NCI-H345 treated with DMSO at 0.1 percent for 48 hours (cell line): ENCODE data around the gene OR2F2.

Experiments used
- DNase-seq: peaks from one replicate; lab custom pipeline; 2025; ENCODE audit not compliant: unreplicated experiment; lab: John Stamatoyannopoulos, UW

The OR2F2 gene

GRCh38 chr7:143975617-143976016 lies 40.6 kb downstream of the OR2F2 start:
- DNase-seq = no peak

DNA sequence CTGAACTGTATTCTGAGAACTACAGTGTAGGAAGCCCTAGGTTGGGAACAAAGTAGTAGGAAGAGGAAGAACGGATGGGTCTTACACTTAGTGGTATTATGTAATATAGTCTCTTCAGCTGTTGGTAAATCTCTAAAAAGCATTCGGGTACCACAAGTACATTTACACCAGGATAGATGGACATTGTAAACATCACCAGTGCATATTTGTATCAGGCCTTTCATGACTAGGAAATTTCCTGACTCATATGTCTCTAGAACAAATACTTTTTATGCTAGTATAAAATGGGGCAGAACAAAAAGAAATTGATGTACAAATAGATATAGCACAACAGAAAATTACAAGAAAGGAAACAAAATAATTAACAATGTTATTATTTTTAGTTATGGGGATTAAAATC lies 43.6 kb downstream of the OR2F2 start:
- no peak for DNase-seq

DNA sequence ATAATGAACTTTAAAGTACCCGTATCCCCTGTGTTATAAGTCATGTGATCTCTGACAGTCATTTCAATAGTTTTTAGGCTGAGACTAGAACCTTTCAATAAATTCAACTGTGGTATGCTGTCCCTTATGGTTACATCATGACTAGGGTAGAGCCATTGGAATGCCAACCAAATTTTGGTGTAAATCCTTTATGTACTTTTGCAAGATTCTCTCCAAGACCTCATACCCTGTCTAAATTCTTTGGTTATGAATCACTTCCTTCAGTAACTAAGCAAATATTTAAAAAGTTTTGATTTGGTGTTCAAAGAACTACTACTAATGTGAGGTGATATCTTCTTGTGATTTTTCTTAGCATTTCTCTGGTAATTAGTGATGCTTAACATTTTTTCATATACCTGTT lies 44.3 kb downstream of the OR2F2 start:
- DNase-seq = no peak

- no peak for DNase-seq
Observed at GRCh38 chr7:143979998-143980397, 45.0 kb downstream of the OR2F2 start.

DNA sequence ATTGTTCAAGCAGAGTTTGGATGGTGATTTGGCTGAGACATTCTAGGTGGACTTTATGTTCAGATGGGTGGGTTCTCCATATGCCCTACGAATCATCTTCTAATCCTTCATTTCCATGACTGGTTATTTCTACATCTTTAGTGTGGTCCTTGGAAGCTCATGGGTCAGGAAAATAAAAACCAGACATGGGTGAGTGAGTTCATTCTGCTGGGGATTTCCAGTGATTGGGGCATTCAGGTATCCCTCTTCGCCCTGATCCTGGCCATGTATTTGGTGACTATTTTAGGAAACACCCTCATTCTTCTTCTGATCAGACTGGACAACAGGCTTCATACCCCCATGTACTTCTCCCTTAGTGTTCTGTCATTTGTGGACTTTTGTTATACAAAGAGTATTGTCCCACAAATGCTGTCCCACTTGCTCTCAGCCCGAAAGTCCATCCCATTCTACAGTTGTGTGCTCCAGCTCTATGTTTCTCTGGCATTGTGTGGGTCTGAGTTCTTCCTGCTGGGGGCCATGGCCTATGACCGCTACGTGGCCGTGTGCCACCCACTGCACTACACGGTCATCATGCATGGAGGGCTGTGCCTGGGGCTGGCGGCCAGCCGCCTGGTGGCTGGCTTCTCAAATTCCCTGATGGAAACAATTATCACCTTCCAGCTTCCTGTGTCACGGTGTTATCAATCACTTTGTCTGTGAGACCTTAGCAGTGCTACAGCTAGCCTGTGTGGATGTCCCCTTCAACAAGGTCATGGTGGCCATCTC lies 45.9 kb downstream of the OR2F2 start:
- no peak for DNase-seq

DNA sequence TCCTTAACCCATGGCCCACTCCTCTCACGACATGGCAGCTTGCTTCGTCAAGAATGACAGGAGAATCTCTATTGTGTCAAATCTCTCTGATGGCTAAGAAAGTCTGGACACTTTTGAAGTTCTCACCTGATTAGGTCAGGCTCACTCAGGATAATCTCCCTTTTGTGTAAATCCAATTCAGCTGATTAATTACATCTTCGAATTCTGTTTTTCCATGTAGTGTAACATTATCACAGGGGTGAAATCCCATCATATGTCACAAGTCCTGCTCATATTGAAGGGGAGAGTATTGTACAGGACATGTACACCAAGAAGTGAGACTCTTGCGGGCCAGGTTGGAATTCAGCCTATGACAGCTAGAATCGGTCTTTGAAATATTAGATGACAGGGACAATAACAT lies 48.9 kb downstream of the OR2F2 start:
- no peak for DNase-seq
